Immature natural killer cell (primary cell): Measurements from ENCODE around the gene ST3GAL2. TPM values are rescaled to one million over a fixed set of nuclear protein-coding genes. Genes with fewer than 3 reads are reported as not detected.

ENCODE experiments used
- DNase-seq, 3 donors: peaks; one replicate each; pipeline ENCODE4 v3.0.0; 2022; ENCODE audit warnings: mixed read lengths in 1 of 3
- H3K27ac Mint-ChIP-seq, 6 donors: one replicate each; pipeline ENCODE4 v1.8.0; 2020; ENCODE audit warnings: mixed read lengths in 6 of 6, mild to moderate bottlenecking in 5 of 6, inconsistent platforms in 4 of 6, moderate library complexity in 3 of 6
- H3K27me3 Mint-ChIP-seq, 3 donors: one replicate each; pipeline ENCODE4 v1.8.0; 2020 to 2021; ENCODE audit warnings: low read depth in 3 of 3, mild to moderate bottlenecking in 3 of 3, mixed read lengths in 3 of 3, moderate library complexity in 3 of 3, inconsistent platforms in 1 of 3
- H3K36me3 Mint-ChIP-seq, 3 donors: one replicate each; pipeline ENCODE4 v1.8.0; 2020; ENCODE audit warnings: mixed read lengths in 3 of 3, inconsistent platforms in 2 of 3, mild to moderate bottlenecking in 2 of 3
- H3K4me1 Mint-ChIP-seq, 2 donors: one replicate each; pipeline ENCODE4 v1.8.0; 2020; ENCODE audit warnings: inconsistent platforms in 2 of 2, mild to moderate bottlenecking in 2 of 2, mixed read lengths in 2 of 2, moderate library complexity in 1 of 2
- H3K4me3 Mint-ChIP-seq, 5 donors: one replicate each; pipeline ENCODE4 v1.8.0; 2020; ENCODE audit warnings: mild to moderate bottlenecking in 5 of 5, mixed read lengths in 5 of 5, inconsistent platforms in 3 of 5, moderate library complexity in 3 of 5
- H3K9me3 Mint-ChIP-seq, 6 donors: one replicate each; pipeline ENCODE4 v1.8.0; 2020; ENCODE audit warnings: mild to moderate bottlenecking in 6 of 6, mixed read lengths in 6 of 6, inconsistent platforms in 4 of 6, moderate library complexity in 3 of 6
- polyA plus RNA-seq, 3 donors: library from polyadenylated mRNA; unstranded; fragments of 300-500 nt; fragmentation: Illumina TruSeq; gene quantifications; one replicate each; pipeline ENCODE4 v1.2.3, GENCODE V29; 2021

ST3GAL2 gene, protein sequence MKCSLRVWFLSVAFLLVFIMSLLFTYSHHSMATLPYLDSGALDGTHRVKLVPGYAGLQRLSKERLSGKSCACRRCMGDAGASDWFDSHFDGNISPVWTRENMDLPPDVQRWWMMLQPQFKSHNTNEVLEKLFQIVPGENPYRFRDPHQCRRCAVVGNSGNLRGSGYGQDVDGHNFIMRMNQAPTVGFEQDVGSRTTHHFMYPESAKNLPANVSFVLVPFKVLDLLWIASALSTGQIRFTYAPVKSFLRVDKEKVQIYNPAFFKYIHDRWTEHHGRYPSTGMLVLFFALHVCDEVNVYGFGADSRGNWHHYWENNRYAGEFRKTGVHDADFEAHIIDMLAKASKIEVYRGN
- polyA plus RNA-seq = 10 to 100 TPM; 11.1 to 20.7 (median 17.4) TPM

GRCh38 chr16:70438969-70439862, at the start of gene ST3GAL2:
ST3GAL2 (minus strand) TSS chr16:70439100; CDS start chr16:70398530, 40,570 bp downstream.
- Mint-ChIP-seq H3K9me3 (no peaks in the 10 kb centered on the region), H3K4me1 (peaks cover 30 to 36% of the 10 kb centered on the region in 2 donors), H3K27me3 (peaks cover 0 to 6% (median 2%) of the 10 kb centered on the region in 3 donors), H3K27ac (peak within 1 kb of the TSS; percentile 85 to 90 (median 87)), H3K4me3 (peak within 1 kb of the TSS; percentile 92 to 98 (median 94)), H3K36me3 (no peaks in the 10 kb centered on the region)
- peak; percentile 87 to 90 (median 88) for DNase-seq

- peaks cover 0 to 18% (median under 1%) of the 10 kb centered on the region in 3 donors for H3K36me3 Mint-ChIP-seq
- H3K27ac Mint-ChIP-seq = peak overlapping the region in 1 of 6 donors; percentile 49
- no peak overlapping the region for H3K4me3 Mint-ChIP-seq
- H3K4me1 Mint-ChIP-seq = no peaks in the 10 kb centered on the region
- H3K9me3 Mint-ChIP-seq = no peaks in the 10 kb centered on the region
- no peaks in the 10 kb centered on the region for H3K27me3 Mint-ChIP-seq
- no peak for DNase-seq
These were observed 46.0 kb upstream of the ST3GAL2 start for GRCh38 chr16:70484867-70485266.

GRCh38 chr16:70483426-70483825, 44.5 kb upstream of the ST3GAL2 start:
- no peak for DNase-seq
- peaks cover 0 to 2% of the 10 kb centered on the region in 2 donors for H3K4me1 Mint-ChIP-seq
- peaks cover 0 to 16% (median 0%) of the 10 kb centered on the region in 3 donors for H3K36me3 Mint-ChIP-seq
- H3K4me3 Mint-ChIP-seq = no peak overlapping the region
- no peak overlapping the region for H3K27ac Mint-ChIP-seq
- no peaks in the 10 kb centered on the region for H3K27me3 Mint-ChIP-seq
- no peaks in the 10 kb centered on the region for H3K9me3 Mint-ChIP-seq

GRCh38 chr16:70482624-70483023, 43.7 kb upstream of the ST3GAL2 start:
- peak overlapping the region in 2 of 6 donors; percentile 34 to 61 for H3K27ac Mint-ChIP-seq
- H3K27me3 Mint-ChIP-seq = no peaks in the 10 kb centered on the region
- no peak overlapping the region for H3K4me3 Mint-ChIP-seq
- no peak for DNase-seq
- H3K4me1 Mint-ChIP-seq = peaks cover 0 to 2% of the 10 kb centered on the region in 2 donors
- no peaks in the 10 kb centered on the region for H3K9me3 Mint-ChIP-seq
- peaks cover 0 to 20% (median 0%) of the 10 kb centered on the region in 3 donors for H3K36me3 Mint-ChIP-seq

GRCh38 chr16:70481929-70482536, 43.1 kb upstream of the ST3GAL2 start:
- no peak for DNase-seq
- H3K27me3 Mint-ChIP-seq = peaks cover 0 to 4% (median 0%) of the 10 kb centered on the region in 3 donors
- peaks cover 0 to 2% of the 10 kb centered on the region in 2 donors for H3K4me1 Mint-ChIP-seq
- H3K36me3 Mint-ChIP-seq = peaks cover 0 to 20% (median 0%) of the 10 kb centered on the region in 3 donors
- no peak overlapping the region for H3K4me3 Mint-ChIP-seq
- peak overlapping the region in 3 of 6 donors; percentile 34 to 61 (median 36) for H3K27ac Mint-ChIP-seq
- no peaks in the 10 kb centered on the region for H3K9me3 Mint-ChIP-seq

GRCh38 chr16:70480127-70481105, 41.5 kb upstream of the ST3GAL2 start:
- Mint-ChIP-seq H3K27me3 (peaks cover 0 to 4% (median 0%) of the 10 kb centered on the region in 3 donors), H3K36me3 (peaks cover 0 to 14% (median 0%) of the 10 kb centered on the region in 3 donors), H3K4me1 (peaks cover 0 to 2% of the 10 kb centered on the region in 2 donors), H3K27ac (no peak overlapping the region), H3K4me3 (no peak overlapping the region), H3K9me3 (no peaks in the 10 kb centered on the region)
- no peak for DNase-seq

DNA sequence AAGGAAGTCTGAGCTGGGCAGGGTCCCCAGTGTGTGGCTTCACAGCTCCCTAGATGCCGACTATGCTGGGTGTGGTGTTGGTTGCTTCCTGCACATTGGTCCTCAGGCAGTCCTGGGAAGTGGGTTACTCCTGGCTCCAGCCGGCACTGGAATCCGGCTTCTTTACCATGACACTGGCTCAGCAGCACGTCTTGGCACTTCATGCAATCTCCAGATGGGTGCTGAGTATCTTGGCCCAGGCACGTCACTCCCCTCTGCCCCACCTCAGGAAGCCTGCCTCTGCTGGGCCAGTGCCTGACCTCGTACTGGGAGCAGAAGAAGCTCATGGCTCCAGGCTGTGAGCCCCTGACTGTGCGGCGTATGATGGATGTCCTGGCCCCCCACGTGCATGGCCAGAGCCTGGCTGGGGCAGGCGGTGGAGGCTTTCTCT, 40.0 kb upstream of the ST3GAL2 start:
- Mint-ChIP-seq H3K9me3 (no peaks in the 10 kb centered on the region), H3K36me3 (peaks cover 0 to 14% (median 0%) of the 10 kb centered on the region in 3 donors), H3K4me3 (no peak overlapping the region), H3K4me1 (peaks cover 0 to 2% of the 10 kb centered on the region in 2 donors), H3K27me3 (peaks cover 0 to 4% (median 0%) of the 10 kb centered on the region in 3 donors), H3K27ac (peak overlapping the region in 3 of 6 donors; percentile 14 to 76 (median 55))
- no peak for DNase-seq

DNA sequence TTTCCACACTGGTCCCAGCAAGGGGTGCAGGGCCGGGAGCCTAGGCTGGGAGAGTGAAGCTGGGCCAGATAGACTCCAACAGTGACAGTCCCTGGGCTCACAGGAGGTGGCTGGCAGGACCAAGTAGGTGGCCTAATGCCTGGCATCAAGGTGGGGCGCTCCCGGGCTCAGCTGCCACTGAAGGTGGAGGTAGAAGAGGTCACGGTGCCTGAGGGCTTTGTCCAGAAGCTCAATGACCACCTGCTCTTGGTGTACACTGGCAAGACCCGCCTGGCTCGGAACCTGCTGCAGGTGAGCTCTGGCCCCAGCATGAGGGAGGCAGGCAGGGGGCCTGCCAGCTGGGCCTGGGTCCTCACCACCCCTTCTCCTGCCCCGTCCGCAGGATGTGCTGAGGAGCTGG, 39.3 kb upstream of the ST3GAL2 start:
- peaks cover 0 to 17% (median 0%) of the 10 kb centered on the region in 3 donors for H3K36me3 Mint-ChIP-seq
- H3K4me3 Mint-ChIP-seq = no peak overlapping the region
- DNase-seq = no peak
- peaks cover 0 to 2% of the 10 kb centered on the region in 2 donors for H3K4me1 Mint-ChIP-seq
- H3K27me3 Mint-ChIP-seq = peaks cover 0 to 4% (median 0%) of the 10 kb centered on the region in 3 donors
- H3K27ac Mint-ChIP-seq = peak overlapping the region in 2 of 6 donors; percentile 43 to 69
- no peaks in the 10 kb centered on the region for H3K9me3 Mint-ChIP-seq

- no peak overlapping the region for H3K27ac Mint-ChIP-seq
- peaks cover 0 to 2% of the 10 kb centered on the region in 2 donors for H3K4me1 Mint-ChIP-seq
- H3K27me3 Mint-ChIP-seq = peaks cover 0 to 4% (median 0%) of the 10 kb centered on the region in 3 donors
- H3K36me3 Mint-ChIP-seq = peaks cover 0 to 9% (median 0%) of the 10 kb centered on the region in 3 donors
- H3K9me3 Mint-ChIP-seq = no peaks in the 10 kb centered on the region
- no peak overlapping the region for H3K4me3 Mint-ChIP-seq
- no peak for DNase-seq
These were observed 37.5 kb upstream of the ST3GAL2 start for GRCh38 chr16:70476272-70477020.

- DNase-seq = no peak
- no peak overlapping the region for H3K4me3 Mint-ChIP-seq
- peaks cover 0 to 2% of the 10 kb centered on the region in 2 donors for H3K4me1 Mint-ChIP-seq
- H3K27me3 Mint-ChIP-seq = peaks cover 0 to 4% (median 0%) of the 10 kb centered on the region in 3 donors
- H3K36me3 Mint-ChIP-seq = peaks cover 0 to 9% (median 0%) of the 10 kb centered on the region in 3 donors
- H3K27ac Mint-ChIP-seq = no peak overlapping the region
- no peaks in the 10 kb centered on the region for H3K9me3 Mint-ChIP-seq
These were observed 36.4 kb upstream of the ST3GAL2 start for GRCh38 chr16:70475054-70475871.

- peaks cover 0 to 4% (median 0%) of the 10 kb centered on the region in 3 donors for H3K27me3 Mint-ChIP-seq
- no peak overlapping the region for H3K4me3 Mint-ChIP-seq
- H3K36me3 Mint-ChIP-seq = peaks cover 0 to 10% (median 0%) of the 10 kb centered on the region in 3 donors
- no peaks in the 10 kb centered on the region for H3K9me3 Mint-ChIP-seq
- peaks cover 0 to 2% of the 10 kb centered on the region in 2 donors for H3K4me1 Mint-ChIP-seq
- no peak for DNase-seq
- no peak overlapping the region for H3K27ac Mint-ChIP-seq
These were observed 35.6 kb upstream of the ST3GAL2 start for GRCh38 chr16:70474320-70475053.
